GM18502 (cell line): ENCODE measurements around the gene TRIM61.
A peak's percentile ranks its signal among the peaks of the same experiment; 100 is the strongest.
"Not testable (repeated sequence)": the region's sequence is repeated elsewhere in the genome, so short reads cannot be mapped to it uniquely, and the experiment has no call there.

Experiments used
- ATAC-seq: cut with Tn5 transposase; IDR thresholded peaks from one replicate; pipeline ENCODE4 v1.9.1; 2021; ENCODE audit warnings: mild to moderate bottlenecking; ENCODE audit not compliant: unreplicated experiment, poor library complexity

The TRIM61 gene

DNA sequence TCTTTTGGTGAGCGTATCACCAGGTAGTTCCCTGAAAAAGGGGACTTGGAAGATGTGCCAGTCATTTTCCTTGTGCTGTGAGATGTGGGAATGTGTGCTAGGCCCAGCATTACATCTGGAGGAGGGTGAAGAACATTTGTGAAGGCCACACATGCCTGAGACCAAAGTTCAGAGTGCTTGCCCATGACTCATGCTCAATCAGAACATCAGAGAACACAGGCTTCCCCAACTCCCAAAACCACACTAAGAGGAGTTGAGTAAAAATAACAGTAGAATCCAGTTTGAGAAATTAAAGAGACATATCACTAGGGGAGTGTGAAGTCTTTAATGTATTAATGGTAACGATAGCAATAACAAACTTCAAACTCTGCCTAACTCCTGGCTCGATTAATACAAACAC lies 18.0 kb downstream of the TRIM61 start:
- ATAC-seq: not testable (repeated sequence)

DNA sequence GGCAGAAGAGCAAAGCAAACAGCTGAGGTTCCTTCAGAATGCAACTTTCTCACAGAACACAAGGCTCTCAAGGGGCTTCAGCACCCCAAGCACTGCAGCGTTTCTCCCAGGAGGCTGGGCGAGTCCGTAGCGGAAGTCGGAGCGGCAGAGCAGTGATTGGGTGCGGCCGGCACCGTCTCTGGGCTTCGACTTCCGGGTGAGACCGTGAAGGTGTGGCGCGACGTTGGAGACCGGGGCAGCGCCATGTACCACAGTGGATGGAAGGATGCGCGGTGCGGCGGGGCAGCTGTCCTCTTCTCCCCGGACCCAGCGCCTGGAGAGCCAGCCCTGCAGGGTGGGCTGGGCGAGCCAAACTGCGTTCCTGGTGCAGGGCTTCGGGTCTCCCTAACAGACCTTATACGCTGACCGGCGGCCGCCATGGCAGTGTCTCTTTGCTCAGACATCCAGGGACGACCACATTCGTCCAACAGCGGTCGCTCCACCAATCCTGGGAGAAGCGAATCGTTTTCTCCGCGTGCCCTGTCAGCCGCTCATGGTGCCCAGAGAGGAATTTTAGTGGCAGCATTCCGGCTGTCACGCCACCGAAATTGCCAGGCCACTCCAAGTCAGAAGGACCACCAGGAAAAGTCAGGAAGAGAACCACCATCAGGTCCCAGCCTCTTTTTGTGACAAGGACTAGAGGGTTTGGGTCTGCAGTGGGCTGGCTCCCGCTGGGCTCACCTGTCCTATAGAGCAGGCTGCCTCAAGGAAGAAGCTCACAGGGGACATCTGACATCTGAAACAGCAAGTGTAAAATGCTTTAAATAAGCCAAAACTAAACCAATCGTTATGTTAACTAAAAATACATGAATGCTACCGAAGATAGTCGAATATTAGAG lies 20.5 kb downstream of the TRIM61 start:
- ATAC-seq: peak; percentile 84

DNA sequence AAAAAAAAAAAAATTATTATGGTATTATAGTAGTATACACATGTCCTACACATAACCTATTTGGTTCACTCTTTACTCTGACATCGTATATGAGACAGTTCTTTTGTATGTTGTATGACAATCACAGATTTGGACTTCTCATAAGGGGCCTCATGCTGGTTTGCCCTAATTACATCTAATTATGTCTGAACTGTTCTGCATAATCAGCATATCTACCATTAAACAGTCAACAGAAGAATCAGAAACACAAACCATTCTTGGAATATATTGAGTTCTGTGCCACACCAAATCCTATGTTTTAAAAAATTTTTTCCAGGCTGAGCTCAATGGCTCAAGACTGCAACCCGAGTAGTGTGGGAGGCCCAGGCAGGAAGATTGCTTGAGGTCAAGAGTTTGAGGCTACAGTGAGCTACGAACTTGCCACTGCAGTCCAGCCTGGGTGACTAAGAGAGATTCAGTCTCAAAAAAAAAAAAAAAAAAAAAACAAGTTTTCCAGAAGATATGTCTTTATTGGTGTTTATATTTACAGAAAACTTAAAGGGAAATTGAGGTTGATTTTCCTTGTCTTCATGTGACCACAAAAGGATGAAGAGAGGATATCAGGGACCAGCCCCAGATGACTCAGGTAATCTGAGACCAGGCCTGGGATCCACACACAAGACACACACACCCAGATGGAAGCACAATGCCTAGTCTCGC lies 22.2 kb downstream of the TRIM61 start:
- no peak for ATAC-seq

DNA sequence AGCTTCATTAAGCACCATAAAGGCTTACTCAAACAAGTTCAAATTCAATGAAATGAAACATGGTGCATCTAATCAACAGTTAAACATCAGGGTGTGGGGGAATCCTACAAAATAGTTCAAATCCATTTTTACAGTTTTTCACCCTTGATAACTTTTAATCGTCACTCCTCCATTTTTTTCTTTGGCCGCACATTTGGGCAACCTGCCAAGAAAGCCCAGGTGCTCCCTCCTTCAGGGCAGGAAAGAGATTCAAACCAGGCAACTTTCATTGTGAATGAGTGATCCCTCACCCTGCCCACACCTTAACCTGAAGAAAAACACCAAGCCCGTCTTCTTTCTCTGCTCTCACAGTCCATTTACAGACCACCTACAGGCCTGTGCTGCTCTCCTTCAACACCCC lies 24.9 kb downstream of the TRIM61 start:
- no peak for ATAC-seq

DNA sequence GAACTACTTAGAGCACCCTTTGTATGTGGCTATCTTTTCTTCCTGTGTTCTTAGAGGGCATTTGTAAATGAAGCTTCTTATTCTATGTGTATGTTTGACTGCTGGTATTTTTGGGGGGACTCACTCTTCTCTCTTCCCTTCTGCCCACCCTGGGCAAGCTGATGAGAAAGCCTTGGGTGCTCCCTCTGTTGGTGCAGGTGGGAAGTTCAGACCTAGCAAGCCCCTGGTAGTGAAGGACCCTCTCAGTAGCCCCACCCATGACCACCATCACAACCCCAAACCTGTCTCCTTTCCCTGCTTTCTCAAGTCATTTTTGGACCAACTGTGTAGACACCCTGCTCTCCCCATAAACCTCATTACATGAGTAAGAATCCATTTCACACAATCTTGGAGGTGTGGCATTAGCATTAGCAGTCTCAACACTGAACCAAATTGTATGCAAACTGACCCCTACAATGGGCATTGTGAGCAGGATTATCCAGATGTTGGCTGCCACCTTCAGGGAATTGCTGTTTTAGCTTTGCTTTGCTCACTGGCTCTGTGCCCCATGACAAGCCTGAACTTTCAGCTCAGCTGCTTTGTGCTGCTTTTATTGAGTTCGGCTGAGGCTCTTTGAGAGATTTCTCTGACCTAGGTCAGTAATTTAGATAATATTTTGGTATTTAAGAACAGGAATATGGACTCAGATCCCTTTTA lies 27.9 kb downstream of the TRIM61 start:
- no peak for ATAC-seq

DNA sequence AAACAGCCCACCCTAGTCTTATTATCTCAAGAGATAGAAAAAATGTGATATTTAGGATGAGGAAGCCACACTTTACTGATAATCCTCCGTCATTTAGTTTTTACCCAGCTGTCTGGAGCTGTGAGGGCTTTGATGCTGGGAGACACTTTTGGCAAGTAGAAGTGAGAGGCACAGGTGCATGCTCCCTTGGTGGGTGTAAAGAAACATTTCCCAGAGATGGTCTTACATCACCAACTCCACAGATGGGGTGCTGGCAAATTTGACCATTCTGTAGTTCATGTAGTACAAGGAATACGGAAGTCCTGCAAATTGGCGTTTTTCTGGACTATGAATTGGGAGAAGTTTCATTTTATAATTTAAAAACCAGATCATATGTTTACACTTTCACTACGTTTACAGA lies 28.5 kb downstream of the TRIM61 start:
- ATAC-seq: no peak

DNA sequence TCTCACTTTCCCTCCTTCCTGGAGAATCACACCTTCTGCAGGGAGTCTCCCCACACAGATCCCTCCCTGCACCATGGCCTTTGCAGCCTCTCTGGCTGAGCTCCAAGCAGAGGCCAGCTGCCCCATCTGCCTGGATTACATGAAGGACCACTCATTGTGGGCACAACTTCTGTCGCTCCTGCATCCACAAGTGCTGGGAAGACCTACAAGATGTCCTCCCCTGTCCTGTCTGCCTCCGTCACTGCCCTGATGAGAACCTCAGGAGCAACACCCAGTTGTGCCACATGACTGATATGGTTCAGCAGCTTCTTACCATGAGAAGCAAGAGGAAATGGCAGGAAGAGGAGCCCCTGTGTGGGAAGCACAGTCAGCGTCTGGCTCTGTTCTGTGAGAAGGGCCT lies 29.5 kb downstream of the TRIM61 start:
- ATAC-seq: not testable (repeated sequence)

DNA sequence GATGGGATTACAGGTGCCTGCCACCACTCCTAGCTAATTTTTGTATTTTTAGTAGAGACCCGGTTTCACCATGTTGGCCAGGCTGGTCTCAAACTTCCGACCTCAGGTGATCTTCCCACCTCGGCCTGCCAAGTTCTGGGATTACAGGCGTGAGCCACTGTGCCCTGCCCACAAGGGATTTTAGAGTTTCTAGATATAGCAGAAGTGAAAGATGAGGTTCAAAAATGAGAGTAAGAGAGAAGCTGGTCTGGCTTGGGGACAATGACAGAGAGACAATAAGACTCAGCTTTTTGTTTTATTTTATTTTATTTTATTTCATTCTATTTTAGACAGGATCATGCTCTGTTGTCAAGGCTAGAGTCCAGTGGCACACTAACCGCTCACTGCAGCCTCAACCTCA lies 30.6 kb downstream of the TRIM61 start:
- ATAC-seq: no peak

DNA sequence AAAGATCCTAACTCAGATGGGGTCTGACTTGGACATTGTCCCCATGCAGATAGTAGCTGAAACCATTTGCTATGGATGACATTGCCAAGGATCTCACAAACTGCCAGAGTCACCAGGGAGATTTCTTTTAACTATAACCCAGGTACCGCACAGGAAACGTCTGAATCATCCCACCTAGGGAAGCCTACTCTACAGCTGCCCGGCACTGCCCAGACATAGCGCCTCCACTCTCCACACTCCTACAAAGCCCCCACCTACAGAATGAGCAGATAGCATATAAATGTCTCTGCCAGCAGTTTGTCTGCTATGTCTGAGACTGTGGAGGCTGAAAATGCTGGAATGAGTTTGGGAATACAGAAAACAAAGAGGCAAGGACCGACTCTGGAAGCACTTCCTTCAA lies 32.3 kb downstream of the TRIM61 start:
- ATAC-seq: no peak

DNA sequence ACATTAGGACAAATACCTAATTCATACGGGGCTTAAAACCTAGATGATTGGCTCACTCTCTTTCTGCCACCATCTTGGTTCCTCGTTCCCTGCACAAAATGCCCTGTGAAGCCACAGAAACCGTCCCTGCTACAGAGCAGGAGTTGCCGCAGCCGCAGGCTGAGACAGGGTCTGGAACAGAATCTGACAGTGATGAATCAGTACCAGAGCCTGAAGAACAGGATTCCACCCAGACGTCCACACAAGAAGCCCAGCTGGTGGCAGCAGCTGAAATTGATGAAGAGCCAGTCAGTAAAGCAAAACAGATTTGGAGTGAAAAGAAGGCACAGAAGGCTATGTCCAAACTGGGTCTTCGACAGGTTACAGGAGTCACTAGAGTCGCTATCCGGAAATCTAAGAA lies 34.3 kb downstream of the TRIM61 start:
- no peak for ATAC-seq

DNA sequence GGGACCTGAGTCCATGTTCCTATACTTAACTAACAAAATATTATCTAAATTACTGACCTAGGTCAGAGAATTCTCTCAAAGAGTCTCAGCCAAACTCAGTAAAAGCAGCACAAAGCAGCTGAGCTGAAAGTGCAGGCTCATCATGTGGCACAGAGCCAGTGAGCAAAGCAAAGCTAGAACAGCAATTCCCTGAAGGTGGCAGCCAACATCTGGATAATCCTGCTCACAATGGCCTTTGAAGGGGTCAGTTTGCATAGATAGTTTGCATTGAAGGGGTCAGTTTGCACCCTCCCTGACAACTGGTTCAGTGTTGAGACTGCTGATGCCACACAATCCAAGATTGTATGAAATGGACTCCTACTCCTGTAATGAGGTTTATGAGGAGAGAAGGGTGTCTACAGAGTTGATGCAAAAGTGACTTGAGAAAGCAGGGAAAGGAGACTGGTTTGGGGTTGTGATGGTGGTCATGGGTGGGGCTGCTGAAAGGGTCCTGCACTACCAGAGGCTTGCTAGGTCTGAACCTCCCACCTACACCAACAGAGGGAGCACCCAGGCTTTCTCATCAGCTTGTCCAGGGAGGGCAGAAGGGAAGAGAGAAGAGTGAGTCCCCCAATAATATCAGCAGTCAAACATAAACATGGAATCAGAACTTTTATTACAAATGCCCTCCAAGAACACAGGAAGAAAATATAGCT lies 39.7 kb downstream of the TRIM61 start:
- ATAC-seq: peak; percentile 54

DNA sequence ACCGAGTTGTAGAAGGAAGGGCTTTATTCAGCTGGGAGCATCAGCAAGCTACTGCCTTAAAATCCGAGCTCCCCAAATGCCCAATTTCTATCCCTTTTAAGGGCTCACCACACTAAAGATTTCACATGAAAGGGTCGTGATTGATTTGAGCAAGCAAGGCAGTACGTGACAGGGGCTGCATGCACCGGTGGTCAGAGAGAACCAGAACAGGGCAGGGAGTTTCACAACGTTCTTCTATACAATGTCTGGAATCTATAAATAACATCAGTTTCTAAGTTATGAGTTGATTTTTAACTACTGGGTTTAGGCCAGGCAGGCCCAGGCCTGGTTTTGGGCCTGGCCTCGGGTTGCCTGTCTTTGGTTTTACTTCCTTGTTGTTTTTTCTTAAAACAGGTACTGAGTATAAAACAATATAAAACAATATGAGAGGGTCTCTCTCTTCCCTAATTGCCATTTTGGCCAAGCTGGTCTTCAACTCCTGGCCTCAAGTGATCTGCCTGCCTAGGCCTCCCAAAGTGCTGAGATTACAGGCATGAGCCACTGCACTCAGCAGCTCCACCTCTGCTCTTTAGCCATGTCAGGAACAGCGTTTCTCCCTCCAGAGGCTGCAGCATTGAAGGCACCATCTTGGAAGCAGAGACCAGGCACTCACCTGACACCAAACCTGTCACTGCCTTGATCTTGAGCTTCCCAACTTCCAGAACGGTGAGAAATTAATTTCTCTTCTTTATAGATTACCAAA lies 41.4 kb downstream of the TRIM61 start:
- ATAC-seq: peak; percentile 57

DNA sequence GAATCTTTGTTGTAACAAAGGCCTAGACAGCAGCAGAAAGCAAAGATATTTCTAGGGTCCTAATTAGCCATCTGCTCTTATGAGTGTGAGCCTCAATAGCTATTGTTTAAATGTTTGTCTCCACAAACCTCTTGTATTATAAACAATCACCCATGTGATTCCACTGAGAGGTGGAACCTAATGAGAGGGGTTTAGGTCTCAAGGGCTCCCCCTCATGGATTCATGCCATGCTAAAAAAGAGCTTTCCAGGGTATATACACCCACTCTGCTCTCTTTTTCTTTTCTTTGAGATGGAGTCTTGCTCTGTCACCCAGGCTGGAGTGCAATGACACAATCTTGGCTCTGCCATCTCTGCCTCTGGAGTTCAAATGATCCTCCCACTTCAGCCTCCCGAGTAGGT lies 42.1 kb downstream of the TRIM61 start:
- ATAC-seq: peak; percentile 64

DNA sequence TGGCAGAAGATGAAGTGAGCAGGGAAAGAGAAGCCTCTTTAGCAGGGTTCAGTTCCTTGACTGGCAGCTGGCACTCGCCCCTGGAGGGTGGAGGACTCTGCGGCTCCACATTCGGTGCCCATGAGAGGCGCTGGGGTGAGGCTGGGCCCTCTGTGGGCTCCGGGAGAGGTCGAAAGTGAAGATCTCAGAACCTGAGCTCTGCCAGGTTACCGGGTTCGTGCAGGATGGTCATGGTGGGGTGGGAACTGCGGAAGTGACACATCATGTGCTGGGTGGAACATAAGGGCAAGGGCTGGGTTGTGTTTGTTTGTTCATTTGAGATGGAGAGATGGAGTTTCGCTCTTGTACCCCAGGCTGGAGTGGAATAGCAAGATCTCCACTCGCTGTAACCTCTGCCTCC lies 44.2 kb downstream of the TRIM61 start:
- ATAC-seq: no peak

DNA sequence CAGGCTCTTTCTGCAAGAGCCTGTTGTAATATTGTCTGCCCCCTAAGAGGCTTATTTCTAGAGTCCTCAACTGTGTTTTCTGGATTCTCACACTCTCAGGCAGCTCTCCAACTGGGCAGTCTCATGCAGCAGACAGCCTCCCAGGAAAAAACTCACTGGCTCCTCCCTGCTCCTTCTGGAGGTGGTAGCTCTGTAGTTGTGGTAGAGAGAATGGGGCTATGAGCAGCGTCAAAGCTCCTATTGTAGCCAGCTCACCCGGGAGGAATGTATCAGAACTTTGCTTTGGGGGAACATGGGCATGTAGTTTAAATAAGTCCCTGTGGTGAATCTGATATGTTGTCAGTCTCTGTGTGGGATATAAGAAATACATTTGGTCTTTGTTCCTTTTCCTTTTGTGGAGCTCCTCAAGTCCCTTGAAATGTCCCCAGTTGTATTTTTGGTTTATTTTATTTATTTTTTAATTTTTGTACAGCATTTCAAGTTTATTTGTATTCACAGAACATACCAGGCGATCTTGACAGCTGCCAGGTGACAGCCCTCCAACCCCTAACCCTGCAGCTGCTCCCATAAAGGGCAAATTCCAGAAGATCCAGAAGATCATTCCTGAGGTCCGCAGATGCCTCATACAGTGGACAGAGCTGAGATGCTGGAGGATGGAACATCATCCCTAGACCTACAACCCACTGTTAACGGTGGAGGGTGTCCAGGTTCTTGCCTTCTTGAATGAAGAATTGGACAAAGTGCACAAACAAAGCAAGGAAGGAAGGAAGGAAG lies 45.7 kb downstream of the TRIM61 start:
- ATAC-seq: no peak

DNA sequence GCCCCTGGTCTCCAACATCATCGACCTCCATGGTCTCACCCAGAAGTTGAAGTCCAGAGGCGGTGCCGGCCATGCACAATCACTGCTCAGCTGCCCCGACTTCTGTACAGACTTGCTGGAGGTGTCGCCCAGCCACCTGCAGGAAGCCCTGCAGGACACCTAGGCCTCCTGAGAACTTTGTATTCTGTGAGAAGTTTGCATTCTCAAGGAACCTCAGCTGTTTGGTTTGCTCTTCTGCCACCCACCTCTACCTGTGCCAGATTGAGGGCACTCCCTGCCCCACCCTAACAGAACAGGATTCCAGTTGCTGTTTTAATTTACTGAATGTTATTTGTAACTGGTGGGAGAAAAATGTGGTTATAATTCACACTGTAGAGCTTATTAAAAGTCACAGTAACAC lies 46.8 kb downstream of the TRIM61 start:
- ATAC-seq: no peak

DNA sequence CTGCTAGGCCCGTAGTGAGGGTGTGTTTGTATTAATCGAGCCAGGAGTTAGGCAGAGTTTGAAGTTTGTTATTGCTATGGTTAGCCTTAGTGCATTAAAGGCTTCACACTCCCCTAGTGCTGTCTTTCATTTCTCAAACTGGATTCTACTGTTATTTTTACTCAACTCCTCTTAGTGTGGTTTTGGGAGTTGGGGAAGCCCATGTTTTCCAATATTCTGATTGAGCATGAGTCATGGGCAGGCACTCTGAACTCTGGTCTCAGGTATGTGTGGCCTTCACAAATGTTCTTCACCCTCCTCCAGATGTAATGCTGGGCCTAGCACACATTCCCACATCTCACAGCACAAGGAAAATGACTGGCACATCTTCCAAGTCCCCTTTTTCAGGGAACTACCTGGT lies 50.4 kb downstream of the TRIM61 start:
- ATAC-seq: not testable (repeated sequence)

DNA sequence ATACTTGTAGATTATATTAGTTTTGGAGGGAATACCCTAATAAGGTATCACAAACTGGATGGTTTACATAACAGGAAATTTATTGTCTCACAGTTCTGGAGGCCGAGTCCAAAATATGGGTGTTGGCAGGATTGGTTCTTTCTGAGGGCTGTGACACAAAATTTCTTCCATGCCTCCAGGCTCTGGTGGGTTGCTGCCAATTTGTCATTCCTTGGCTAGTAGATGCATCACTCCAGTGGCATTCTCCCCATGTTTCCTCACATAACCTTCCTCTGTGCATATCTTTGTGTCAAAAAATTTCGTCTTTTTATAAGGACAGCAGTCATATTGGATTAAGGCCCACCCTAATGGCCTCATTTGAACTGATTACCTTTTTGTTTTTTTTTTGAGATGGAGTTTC lies 51.2 kb downstream of the TRIM61 start:
- ATAC-seq: no peak

DNA sequence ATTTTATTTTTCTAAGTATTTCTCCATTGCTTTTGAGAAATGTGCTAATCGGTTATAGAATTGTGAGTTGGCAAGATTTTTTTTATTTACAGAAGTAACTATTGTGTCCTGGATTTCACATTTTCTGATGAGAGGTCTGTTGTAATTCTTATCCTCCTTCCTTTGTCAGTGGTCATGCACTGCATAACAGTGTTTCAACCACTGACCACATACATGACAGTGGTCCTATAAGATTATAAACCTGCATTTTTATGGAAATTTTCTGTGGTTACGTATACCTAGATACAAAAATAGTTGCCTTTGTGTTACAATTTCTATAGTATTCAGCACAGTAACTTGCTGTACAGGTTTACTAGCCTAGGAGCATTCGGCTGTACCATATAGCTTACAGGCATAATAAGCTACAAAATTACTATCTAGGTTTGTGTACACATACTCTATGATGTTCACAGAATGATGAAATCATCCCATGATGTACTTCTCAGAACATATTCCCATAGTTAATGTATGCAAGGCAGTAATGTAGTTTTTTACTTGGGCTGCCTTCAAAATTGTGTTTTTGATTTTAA lies 52.7 kb downstream of the TRIM61 start:
- ATAC-seq: peak; percentile 45
